GM18861 (cell line): Measurements from ENCODE around the gene EWSR1.

Source experiments
- ATAC-seq: cut with Tn5 transposase; IDR thresholded peaks from one replicate; pipeline ENCODE4 v1.9.1; 2021; ENCODE audit not compliant: unreplicated experiment

The EWSR1 gene

GRCh38 chr22:29302402-29302680 lies 34.3 kb downstream of the EWSR1 start:
- ATAC-seq, result no peak

GRCh38 chr22:29302681-29303465 lies 34.8 kb downstream of the EWSR1 start:
- no peak for ATAC-seq

- no peak for ATAC-seq
Measured at GRCh38 chr22:29305836-29306174, 37.7 kb downstream of the EWSR1 start.

GRCh38 chr22:29306175-29306834 lies 38.2 kb downstream of the EWSR1 start, which contains the start of gene GAS2L1:
TSS of gene GAS2L1 (plus strand) at chr22:29306650. CDS start at chr22:29308106, 1,456 bp downstream.
- no peak for ATAC-seq

- no peak for ATAC-seq
Measured at GRCh38 chr22:29306835-29307595, 38.9 kb downstream of the EWSR1 start.

GRCh38 chr22:29307596-29308147 lies 39.6 kb downstream of the EWSR1 start:
- ATAC-seq, result no peak

- ATAC-seq, result no peak
Measured at GRCh38 chr22:29308148-29308790, 40.2 kb downstream of the EWSR1 start.

GRCh38 chr22:29308791-29309262 lies 40.8 kb downstream of the EWSR1 start:
- ATAC-seq, result no peak

GRCh38 chr22:29309332-29310064 lies 41.4 kb downstream of the EWSR1 start:
- ATAC-seq, result no peak

GRCh38 chr22:29310065-29310862 lies 42.2 kb downstream of the EWSR1 start:
- ATAC-seq, result no peak

- no peak for ATAC-seq
Measured at GRCh38 chr22:29310863-29311339, 42.8 kb downstream of the EWSR1 start.

GRCh38 chr22:29311464-29312217 lies 43.6 kb downstream of the EWSR1 start:
- no peak for ATAC-seq

GRCh38 chr22:29312218-29313125 lies 44.4 kb downstream of the EWSR1 start:
- no peak for ATAC-seq

- ATAC-seq, result no peak
Measured at GRCh38 chr22:29313126-29313575, 45.1 kb downstream of the EWSR1 start.

GRCh38 chr22:29313576-29314466 lies 45.8 kb downstream of the EWSR1 start:
- no peak for ATAC-seq

GRCh38 chr22:29314537-29315285 lies 46.6 kb downstream of the EWSR1 start:
- no peak for ATAC-seq
